Measurements from ENCODE around the gene SLC25A53. TPM values are rescaled to one million over a fixed set of nuclear protein-coding genes. Genes with fewer than 3 reads are reported as not detected.
A peak's percentile ranks its signal among the peaks of the same experiment; 100 is the strongest.
"Not testable (repeated sequence)": the region's sequence is repeated elsewhere in the genome, so short reads cannot be mapped to it uniquely, and the experiment has no call there.

Gene SLC25A53
- total RNA-seq, 1 donor from 2014 or later = 4.3 TPM

GRCh38 chrX:104118765-104119164 lies 38.0 kb downstream of the SLC25A53 start:
- peaks cover 20% of the 10 kb centered on the region for H3K4me1 Mint-ChIP-seq (ENCODE audit: low read depth)
- no peaks in the 10 kb centered on the region for H3K36me3 Mint-ChIP-seq (ENCODE audit: low read depth)
- H3K4me3 Mint-ChIP-seq (ENCODE audit: low read depth) = no peak overlapping the region
- DNase-seq (ENCODE audit: low spot score) = no peak
- H3K9me3 Mint-ChIP-seq = no peaks in the 10 kb centered on the region
- intact Hi-C loops (cut with micrococcal nuclease) = no loop called here
- H3K27ac Mint-ChIP-seq = no peak overlapping the region
- H3K27me3 Mint-ChIP-seq (ENCODE audit: low read depth) = peaks cover 3% of the 10 kb centered on the region

DNA sequence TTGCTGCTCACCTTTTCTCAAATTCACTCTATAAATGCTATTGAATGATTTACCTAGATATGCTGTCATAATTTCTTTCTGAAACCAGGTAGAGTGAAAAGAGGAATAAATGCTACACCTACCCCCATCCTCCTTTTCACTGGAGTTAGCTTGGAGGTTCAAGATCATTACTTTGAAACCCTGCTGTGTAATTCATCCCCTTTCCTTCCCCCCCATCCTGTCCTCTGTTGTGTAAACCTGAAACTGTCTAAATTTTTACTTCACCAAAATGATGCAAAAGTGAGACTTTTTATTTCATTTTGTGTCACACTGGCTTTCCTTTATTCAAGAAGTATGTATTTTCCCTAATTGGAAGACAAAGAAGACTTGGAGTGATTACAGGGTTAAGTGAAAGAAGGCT lies 39.0 kb downstream of the SLC25A53 start:
- Mint-ChIP-seq H3K4me3 (ENCODE audit: low read depth) (no peak overlapping the region), H3K27ac (no peak overlapping the region), H3K4me1 (ENCODE audit: low read depth) (peaks cover 16% of the 10 kb centered on the region), H3K27me3 (ENCODE audit: low read depth) (peaks cover 8% of the 10 kb centered on the region), H3K36me3 (ENCODE audit: low read depth) (no peaks in the 10 kb centered on the region), H3K9me3 (no peaks in the 10 kb centered on the region)
- no peak for DNase-seq (ENCODE audit: low spot score)
- intact Hi-C loops (cut with micrococcal nuclease) = no loop called here

DNA sequence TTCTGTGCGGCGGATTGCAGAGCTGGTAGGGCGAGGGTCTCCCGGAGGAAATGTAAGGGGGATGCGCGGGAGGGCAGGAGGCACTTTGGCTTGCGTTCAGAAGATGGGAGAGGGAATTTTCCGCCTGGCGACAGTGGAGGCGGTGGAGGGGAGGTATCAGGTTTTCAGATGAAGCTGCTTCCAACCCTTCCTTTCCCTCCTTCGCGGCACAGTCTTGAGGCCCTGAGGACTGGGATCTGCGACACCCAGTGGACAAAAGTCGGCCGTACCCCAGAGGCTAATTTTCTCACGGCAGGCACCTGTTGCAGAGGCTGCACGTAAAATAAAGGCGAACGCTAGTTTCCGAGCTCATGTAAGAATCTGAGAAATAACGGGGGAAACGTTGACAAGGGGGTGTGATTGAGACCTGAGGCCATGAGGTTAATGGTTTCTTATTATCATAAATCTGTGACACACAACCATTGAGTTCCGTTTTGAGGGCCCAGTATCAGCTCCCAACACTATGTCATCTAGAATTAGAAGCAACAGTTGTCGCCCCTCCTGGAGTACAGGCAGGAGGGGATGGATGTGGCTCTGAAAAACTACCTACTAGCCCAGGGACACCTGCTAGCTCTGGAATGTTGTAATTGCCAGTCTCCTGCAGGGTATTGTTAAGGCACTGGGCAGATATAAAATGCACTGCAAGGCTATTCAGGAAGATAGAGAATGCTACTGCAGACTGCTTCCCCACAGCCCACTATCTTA lies 43.4 kb downstream of the SLC25A53 start:
- DNase-seq (ENCODE audit: low spot score) = peak; percentile 26
- Mint-ChIP-seq H3K36me3 (ENCODE audit: low read depth) (no peaks in the 10 kb centered on the region), H3K27ac (no peak overlapping the region), H3K27me3 (ENCODE audit: low read depth) (peaks cover 14% of the 10 kb centered on the region), H3K4me3 (ENCODE audit: low read depth) (peak overlapping the region; percentile 81), H3K9me3 (no peaks in the 10 kb centered on the region), H3K4me1 (ENCODE audit: low read depth) (peaks cover 24% of the 10 kb centered on the region)
- intact Hi-C loops (cut with micrococcal nuclease) = loop anchor here (2.0 kb wide), 1 partner anchor 15 kb away; no protein-coding TSS in a partner anchor

GRCh38 chrX:104112326-104112951 lies 44.4 kb downstream of the SLC25A53 start, which contains the start of gene ZCCHC18:
Gene ZCCHC18, plus strand, starts transcription at chrX:104112523. Its CDS starts 1,589 bp downstream, at chrX:104114112.
- H3K4me3 Mint-ChIP-seq (ENCODE audit: low read depth) = peak within 1 kb of the TSS; percentile 81
- DNase-seq (ENCODE audit: low spot score) = no peak
- H3K4me1 Mint-ChIP-seq (ENCODE audit: low read depth) = peaks cover 15% of the 10 kb centered on the region
- H3K36me3 Mint-ChIP-seq (ENCODE audit: low read depth) = no peaks in the 10 kb centered on the region
- intact Hi-C loops (cut with micrococcal nuclease) = loop anchor here (2.0 kb wide), 1 partner anchor 14 kb away; no protein-coding TSS in a partner anchor
- peaks cover 11% of the 10 kb centered on the region for H3K27me3 Mint-ChIP-seq (ENCODE audit: low read depth)
- no peaks in the 10 kb centered on the region for H3K9me3 Mint-ChIP-seq
- H3K27ac Mint-ChIP-seq = no peak within 1 kb of the TSS

GRCh38 chrX:104110491-104111240 lies 46.1 kb downstream of the SLC25A53 start:
- Mint-ChIP-seq H3K4me1 (ENCODE audit: low read depth) (peaks cover 14% of the 10 kb centered on the region), H3K27me3 (ENCODE audit: low read depth) (peaks cover 17% of the 10 kb centered on the region)
- DNase-seq (ENCODE audit: low spot score); H3K9me3 Mint-ChIP-seq; H3K36me3 Mint-ChIP-seq (ENCODE audit: low read depth); intact Hi-C loops (cut with micrococcal nuclease); H3K27ac Mint-ChIP-seq; H3K4me3 Mint-ChIP-seq (ENCODE audit: low read depth): not testable (repeated sequence)

DNA sequence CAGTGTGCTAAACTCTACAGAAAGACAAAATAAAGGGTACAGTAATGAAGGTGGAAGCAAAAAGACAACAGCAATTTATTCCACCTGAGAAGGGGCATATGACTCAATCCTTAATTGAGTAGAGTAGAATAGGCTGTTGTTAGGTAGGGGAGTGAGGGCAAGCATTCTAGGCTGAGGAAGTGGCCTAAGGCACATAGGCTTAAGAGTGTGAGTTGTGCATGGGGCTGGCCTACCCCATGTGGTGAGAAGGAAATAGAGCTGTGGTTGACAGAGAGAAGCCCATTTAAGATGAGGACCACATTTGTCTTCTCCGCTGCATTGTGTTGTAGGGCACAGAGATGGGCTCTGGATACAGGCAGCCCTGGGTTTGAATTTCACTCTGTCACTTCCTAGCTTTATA lies 47.9 kb downstream of the SLC25A53 start:
- peaks cover 17% of the 10 kb centered on the region for H3K27me3 Mint-ChIP-seq (ENCODE audit: low read depth)
- H3K4me1 Mint-ChIP-seq (ENCODE audit: low read depth) = peaks cover 14% of the 10 kb centered on the region
- DNase-seq (ENCODE audit: low spot score) = no peak
- no peak overlapping the region for H3K4me3 Mint-ChIP-seq (ENCODE audit: low read depth)
- H3K27ac Mint-ChIP-seq = no peak overlapping the region
- H3K9me3 Mint-ChIP-seq = no peaks in the 10 kb centered on the region
- H3K36me3 Mint-ChIP-seq (ENCODE audit: low read depth) = no peaks in the 10 kb centered on the region
- intact Hi-C loops (cut with micrococcal nuclease) = no loop called here

DNA sequence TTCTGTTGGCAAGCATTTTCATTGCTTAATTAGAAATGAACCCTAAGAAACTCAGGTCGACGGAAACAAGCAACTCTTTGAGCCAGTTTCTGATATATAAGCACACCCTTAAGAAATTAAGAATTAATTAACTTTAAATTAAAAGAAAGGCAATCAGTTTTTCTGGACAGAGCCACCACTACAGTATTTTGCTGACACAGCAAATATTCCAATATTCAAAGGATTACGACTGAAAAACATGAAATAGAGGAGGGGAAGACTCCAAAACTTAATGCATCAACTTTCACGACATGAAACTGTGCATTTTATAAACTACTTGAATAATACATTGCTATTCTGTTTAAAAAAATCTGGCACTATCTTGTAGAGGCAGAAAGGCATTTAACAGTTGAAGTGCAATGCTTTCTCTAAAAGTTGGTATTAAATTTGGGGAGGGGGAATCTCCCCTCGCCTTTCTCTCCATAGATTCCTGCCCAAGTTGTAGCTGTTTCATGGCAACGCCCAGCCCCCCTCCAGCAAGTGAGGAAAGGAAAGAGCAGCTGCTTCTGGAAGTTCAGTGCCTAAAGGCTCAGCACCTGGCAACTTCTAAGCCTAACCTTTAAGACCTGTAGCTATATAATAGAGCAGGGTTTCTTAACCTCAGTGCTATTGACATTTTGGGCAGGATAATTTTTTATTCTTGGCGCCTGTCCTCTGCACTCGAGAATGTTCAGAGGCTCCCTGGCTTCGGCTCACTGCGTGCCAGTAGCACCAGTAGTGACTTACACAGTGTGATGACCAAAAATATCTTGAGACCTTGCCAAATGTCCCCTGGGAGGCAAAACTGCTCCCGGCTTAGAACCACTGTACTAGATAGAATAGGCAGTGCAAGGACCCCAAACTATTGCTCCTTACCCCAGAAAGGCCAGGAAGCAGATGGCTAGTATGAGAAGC lies 51.2 kb downstream of the SLC25A53 start:
- H3K9me3 Mint-ChIP-seq = no peaks in the 10 kb centered on the region

GRCh38 chrX:104104676-104105075 lies 52.1 kb downstream of the SLC25A53 start:
- Mint-ChIP-seq H3K27me3 (ENCODE audit: low read depth) (peaks cover 12% of the 10 kb centered on the region), H3K9me3 (no peaks in the 10 kb centered on the region), H3K4me3 (ENCODE audit: low read depth) (no peak overlapping the region), H3K36me3 (ENCODE audit: low read depth) (no peaks in the 10 kb centered on the region), H3K27ac (no peak overlapping the region), H3K4me1 (ENCODE audit: low read depth) (peaks cover 3% of the 10 kb centered on the region)
- intact Hi-C loops (cut with micrococcal nuclease) = no loop called here
- no peak for DNase-seq (ENCODE audit: low spot score)

More for the DNA sequence above, 51.2 kb downstream of the SLC25A53 start:
- peaks cover 8% of the 10 kb centered on the region for H3K4me1 Mint-ChIP-seq (ENCODE audit: low read depth)
- DNase-seq (ENCODE audit: low spot score) = no peak
- no peaks in the 10 kb centered on the region for H3K36me3 Mint-ChIP-seq (ENCODE audit: low read depth)
- peaks cover 11% of the 10 kb centered on the region for H3K27me3 Mint-ChIP-seq (ENCODE audit: low read depth)
- intact Hi-C loops (cut with micrococcal nuclease) = no loop called here
- H3K27ac Mint-ChIP-seq = no peak overlapping the region
- no peak overlapping the region for H3K4me3 Mint-ChIP-seq (ENCODE audit: low read depth)

GRCh38 chrX:104098919-104099318 lies 57.9 kb downstream of the SLC25A53 start:
- no peak overlapping the region for H3K27ac Mint-ChIP-seq

GRCh38 chrX:104098151-104098808 lies 58.5 kb downstream of the SLC25A53 start:
- DNase-seq (ENCODE audit: low spot score) = peak; percentile 10
- H3K36me3 Mint-ChIP-seq (ENCODE audit: low read depth) = no peaks in the 10 kb centered on the region
- no peak overlapping the region for H3K4me3 Mint-ChIP-seq (ENCODE audit: low read depth)
- peaks cover 18% of the 10 kb centered on the region for H3K27me3 Mint-ChIP-seq (ENCODE audit: low read depth)
- peaks cover 3% of the 10 kb centered on the region for H3K4me1 Mint-ChIP-seq (ENCODE audit: low read depth)
- no peak overlapping the region for H3K27ac Mint-ChIP-seq
- H3K9me3 Mint-ChIP-seq = no peaks in the 10 kb centered on the region
- intact Hi-C loops (cut with micrococcal nuclease) = loop anchor here (1.0 to 2.0 kb wide), 2 partner anchors 15 to 38 kb away; partner anchors contain the start of gene ZCCHC18

More at GRCh38 chrX:104098919-104099318, 57.9 kb downstream of the SLC25A53 start:
- H3K27me3 Mint-ChIP-seq (ENCODE audit: low read depth) = peaks cover 14% of the 10 kb centered on the region
- H3K9me3 Mint-ChIP-seq = no peaks in the 10 kb centered on the region
- H3K4me1 Mint-ChIP-seq (ENCODE audit: low read depth) = peaks cover 3% of the 10 kb centered on the region
- intact Hi-C loops (cut with micrococcal nuclease) = loop anchor here (1.0 to 2.0 kb wide), 2 partner anchors 14 to 37 kb away; partner anchors contain the start of gene ZCCHC18
- no peak for DNase-seq (ENCODE audit: low spot score)
- no peak overlapping the region for H3K4me3 Mint-ChIP-seq (ENCODE audit: low read depth)
- no peaks in the 10 kb centered on the region for H3K36me3 Mint-ChIP-seq (ENCODE audit: low read depth)

- Mint-ChIP-seq H3K27ac (no peak overlapping the region), H3K4me1 (ENCODE audit: low read depth) (no peaks in the 10 kb centered on the region), H3K4me3 (ENCODE audit: low read depth) (no peak overlapping the region), H3K27me3 (ENCODE audit: low read depth) (no peaks in the 10 kb centered on the region), H3K36me3 (ENCODE audit: low read depth) (no peaks in the 10 kb centered on the region), H3K9me3 (no peaks in the 10 kb centered on the region)
- intact Hi-C loops (cut with micrococcal nuclease) = no loop called here
- DNase-seq (ENCODE audit: low spot score) = no peak
Observed at GRCh38 chrX:104085919-104086318, 70.9 kb downstream of the SLC25A53 start.

Measured in activated T-helper 2 cell treated with anti-CD3 and anti-CD28 coated beads, Interferon-gamma antibody, Interleukin-2, Interleukin-4, amounts not matched to agents 10 μg/mL and 5 μg/mL and 100 μg/mL, durations not matched to agents 14 hours and 24 hours and 36 hours (primary cell).